Tibial artery (tissue), 4 donors: ENCODE measurements around the gene PNMA6E.

ENCODE experiments used
- DNase-seq, 2 donors: peaks; one replicate each; pipeline ENCODE4 v3.0.0-alpha.2; 2019
- H3K27ac ChIP-seq, 2 donors: fragments of 200-600 bp; sonication (generic) in 1 of 2; 1 replicate in 1 of 2; 2 replicates in 1 of 2; pipeline ENCODE4 v1.5.1; 2018 to 2019; ENCODE audit warnings: mild to moderate bottlenecking in 1 of 2
- H3K27me3 ChIP-seq, 2 donors: fragments of 200-600 bp; sonication (generic) in 1 of 2; one replicate each; pipeline versions ENCODE4 v1.5.1 to v1.6.0; 2016 to 2019
- H3K36me3 ChIP-seq, 3 donors: fragments of 200-600 bp; sonication (generic) in 2 of 3; one replicate each; pipeline ENCODE4 v1.5.1; 2016 to 2019; ENCODE audit warnings: mild to moderate bottlenecking in 2 of 3
- H3K4me1 ChIP-seq, 4 donors: fragments of 200-600 bp; sonication (generic) in 2 of 4; 1 replicate in 3 of 4; 2 replicates in 1 of 4; pipeline ENCODE4 v1.5.1; 2016 to 2019
- H3K4me3 ChIP-seq, 2 donors: fragments of 200-600 bp; sonication (generic) in 1 of 2; 1 replicate in 1 of 2; 2 replicates in 1 of 2; pipeline ENCODE4 v1.5.1; 2018 to 2019; ENCODE audit warnings: mild to moderate bottlenecking in 2 of 2
- H3K9me3 ChIP-seq, 3 donors: fragments of 200-600 bp; sonication (generic) in 1 of 3; one replicate each; pipeline ENCODE4 v1.5.1; 2016 to 2019
- intact Hi-C: fragments of 100-400 bp; cut with DNase I; formaldehyde crosslinking; loops from one replicate; pipeline ENCODE4 v1.15.0; 2023; ENCODE audit warnings: low total_unique reads
- TF ChIP-seq, protein P1 (sequence below), 2 experiments: fragments of 200-600 bp in 1 of 2; fragments of 450-650 bp in 1 of 2; IDR thresholded peaks; one replicate each; pipeline ENCODE4 v1.5.1; 2017 to 2019; ENCODE audit warnings: antibody characterized with exemption in 2 of 2, mild to moderate bottlenecking in 1 of 2, moderate library complexity in 1 of 2

PNMA6E gene

DNA sequence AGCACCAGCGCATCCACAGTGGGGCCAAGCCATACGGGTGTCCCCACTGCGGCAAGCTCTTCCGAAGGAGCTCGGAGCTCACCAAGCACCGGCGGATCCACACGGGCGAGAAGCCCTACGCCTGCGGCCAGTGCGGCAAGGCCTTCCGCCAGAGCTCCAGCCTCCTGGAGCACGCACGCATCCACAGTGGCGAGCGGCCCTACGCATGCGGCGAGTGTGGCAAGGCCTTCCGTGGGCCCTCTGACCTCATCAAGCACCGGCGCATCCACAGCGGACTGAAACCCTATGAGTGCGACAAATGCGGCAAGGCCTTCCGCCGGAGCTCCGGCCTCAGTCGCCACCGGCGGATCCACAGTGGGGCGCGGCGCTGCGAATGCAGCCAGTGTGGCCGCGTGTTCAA lies 53.6 kb downstream of the PNMA6E start:
- H3K36me3 ChIP-seq, result peaks cover 8 to 63% (median 47%) of the 10 kb centered on the region in 3 donors

More for the DNA sequence above, 53.6 kb downstream of the PNMA6E start:
- TF ChIP-seq, protein P1, sequence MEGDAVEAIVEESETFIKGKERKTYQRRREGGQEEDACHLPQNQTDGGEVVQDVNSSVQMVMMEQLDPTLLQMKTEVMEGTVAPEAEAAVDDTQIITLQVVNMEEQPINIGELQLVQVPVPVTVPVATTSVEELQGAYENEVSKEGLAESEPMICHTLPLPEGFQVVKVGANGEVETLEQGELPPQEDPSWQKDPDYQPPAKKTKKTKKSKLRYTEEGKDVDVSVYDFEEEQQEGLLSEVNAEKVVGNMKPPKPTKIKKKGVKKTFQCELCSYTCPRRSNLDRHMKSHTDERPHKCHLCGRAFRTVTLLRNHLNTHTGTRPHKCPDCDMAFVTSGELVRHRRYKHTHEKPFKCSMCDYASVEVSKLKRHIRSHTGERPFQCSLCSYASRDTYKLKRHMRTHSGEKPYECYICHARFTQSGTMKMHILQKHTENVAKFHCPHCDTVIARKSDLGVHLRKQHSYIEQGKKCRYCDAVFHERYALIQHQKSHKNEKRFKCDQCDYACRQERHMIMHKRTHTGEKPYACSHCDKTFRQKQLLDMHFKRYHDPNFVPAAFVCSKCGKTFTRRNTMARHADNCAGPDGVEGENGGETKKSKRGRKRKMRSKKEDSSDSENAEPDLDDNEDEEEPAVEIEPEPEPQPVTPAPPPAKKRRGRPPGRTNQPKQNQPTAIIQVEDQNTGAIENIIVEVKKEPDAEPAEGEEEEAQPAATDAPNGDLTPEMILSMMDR (IDR thresholded peaks at IDR 0.05), result no peak
- no peaks in the 10 kb centered on the region for H3K27me3 ChIP-seq
- no peak overlapping the region for H3K4me3 ChIP-seq
- H3K27ac ChIP-seq, result no peak overlapping the region
- intact Hi-C loops, result no loop called here
- no peaks in the 10 kb centered on the region for H3K4me1 ChIP-seq
- DNase-seq, result no peak
- peaks cover 0 to 10% (median 0%) of the 10 kb centered on the region in 3 donors for H3K9me3 ChIP-seq
